ENCODE results near the gene CTXN1.

DNA sequence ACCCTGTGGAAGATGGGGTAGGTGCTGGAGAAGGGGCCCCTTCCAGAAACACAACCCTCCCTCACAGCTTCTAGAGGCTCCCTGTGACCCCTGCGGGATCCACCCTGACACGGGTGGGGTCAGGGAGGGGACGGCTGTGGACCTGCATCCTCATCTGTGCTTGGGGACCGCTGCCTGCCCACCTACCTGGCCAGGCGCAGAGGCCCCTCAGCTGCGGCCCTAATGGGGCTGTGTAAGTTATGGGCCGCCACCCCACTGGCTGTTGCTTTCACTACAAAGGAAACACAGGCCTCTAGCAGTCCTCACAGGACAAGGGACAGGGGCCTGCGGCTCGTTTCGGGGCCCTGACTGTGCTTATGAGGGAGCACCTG, 7.0 kb upstream of the CTXN1 start:
- no peak for TF ChIP-seq POLR2A (IDR thresholded peaks at IDR 0.05; ENCODE audit: low read depth, low read length)
- no peak for TF ChIP-seq POLR2AphosphoS5 (IDR thresholded peaks at IDR 0.05; ENCODE audit: low read depth, low read length)
- no peak for TF ChIP-seq SPI1 (IDR thresholded peaks at IDR 0.05; ENCODE audit: low read depth, low read length)
- no peak for TF ChIP-seq TAF1 (IDR thresholded peaks at IDR 0.05; ENCODE audit: low read depth, low read length)
- no peak for TF ChIP-seq POU2F2 (IDR thresholded peaks at IDR 0.05; ENCODE audit: low read depth, low read length)
- TF ChIP-seq PAX5 (IDR thresholded peaks at IDR 0.05; ENCODE audit: insufficient read depth, low read length, severe bottlenecking): no peak

All from GM12891 (cell line).